ENCODE data around the gene DMRTA1.
A peak's percentile ranks its signal among the peaks of the same experiment; 100 is the strongest.

DMRTA1 gene

DNA sequence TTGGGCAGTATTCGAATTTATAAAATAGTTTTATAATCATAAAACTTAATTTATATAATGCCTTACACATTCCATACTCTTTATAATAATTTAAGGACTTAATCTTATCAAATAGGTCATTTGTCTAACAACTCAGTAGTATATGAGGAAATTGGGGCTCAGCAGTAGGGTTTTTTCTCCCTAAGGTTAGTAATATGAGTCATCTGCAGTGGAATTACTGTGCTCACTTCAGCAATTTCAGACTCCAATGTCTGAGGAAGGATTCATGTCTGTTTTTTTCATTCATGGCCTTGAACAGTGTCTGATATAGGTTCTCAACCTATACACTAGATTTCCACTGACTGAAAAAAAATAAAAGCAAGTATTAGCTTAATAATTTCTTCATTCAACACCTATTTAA is 7.4 kb downstream of the DMRTA1 start:
- DNase-seq (ENCODE audit: low spot score) (no peak), ATAC-seq (ENCODE audit: low read depth) (peak; percentile 35; the same call in 1 of the 3 replicates)
- Histone ChIP-seq H3K4me3 (ENCODE audit: severe bottlenecking) (no peak overlapping the region), H3K27me3 (ENCODE audit: insufficient read depth, poor library complexity, severe bottlenecking) (no peaks in the 10 kb centered on the region), H3K36me3 (ENCODE audit: low read depth) (no peaks in the 10 kb centered on the region), H3K9me3 (ENCODE audit: severe bottlenecking) (no peaks in the 10 kb centered on the region), H3K27ac (ENCODE audit: poor library complexity, severe bottlenecking) (no peak overlapping the region), H3K4me1 (ENCODE audit: insufficient read depth, poor library complexity, severe bottlenecking) (peaks cover 6% of the 10 kb centered on the region)
- TF ChIP-seq, protein P1, sequence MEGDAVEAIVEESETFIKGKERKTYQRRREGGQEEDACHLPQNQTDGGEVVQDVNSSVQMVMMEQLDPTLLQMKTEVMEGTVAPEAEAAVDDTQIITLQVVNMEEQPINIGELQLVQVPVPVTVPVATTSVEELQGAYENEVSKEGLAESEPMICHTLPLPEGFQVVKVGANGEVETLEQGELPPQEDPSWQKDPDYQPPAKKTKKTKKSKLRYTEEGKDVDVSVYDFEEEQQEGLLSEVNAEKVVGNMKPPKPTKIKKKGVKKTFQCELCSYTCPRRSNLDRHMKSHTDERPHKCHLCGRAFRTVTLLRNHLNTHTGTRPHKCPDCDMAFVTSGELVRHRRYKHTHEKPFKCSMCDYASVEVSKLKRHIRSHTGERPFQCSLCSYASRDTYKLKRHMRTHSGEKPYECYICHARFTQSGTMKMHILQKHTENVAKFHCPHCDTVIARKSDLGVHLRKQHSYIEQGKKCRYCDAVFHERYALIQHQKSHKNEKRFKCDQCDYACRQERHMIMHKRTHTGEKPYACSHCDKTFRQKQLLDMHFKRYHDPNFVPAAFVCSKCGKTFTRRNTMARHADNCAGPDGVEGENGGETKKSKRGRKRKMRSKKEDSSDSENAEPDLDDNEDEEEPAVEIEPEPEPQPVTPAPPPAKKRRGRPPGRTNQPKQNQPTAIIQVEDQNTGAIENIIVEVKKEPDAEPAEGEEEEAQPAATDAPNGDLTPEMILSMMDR (IDR thresholded peaks at IDR 0.05; ENCODE audit: poor library complexity, severe bottlenecking), result no peak

DNA sequence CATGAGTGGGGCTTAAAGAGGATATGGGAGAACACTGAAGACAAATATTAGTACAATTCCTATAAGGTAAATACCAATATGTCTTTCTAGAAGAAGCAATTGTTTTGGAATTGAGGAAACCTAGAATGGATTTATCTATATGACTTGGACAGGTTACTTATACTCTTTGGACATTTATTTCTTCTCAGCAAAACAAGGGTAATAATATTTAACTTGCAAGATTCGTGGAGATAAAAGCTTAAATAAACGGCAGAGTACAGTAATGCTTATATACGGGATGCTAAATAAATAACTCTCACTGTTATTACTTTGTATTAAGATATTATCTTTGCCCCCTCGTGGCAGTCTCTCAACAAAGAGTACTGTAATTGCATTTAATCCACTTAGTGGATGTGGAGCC is 8.6 kb downstream of the DMRTA1 start:
- no peak for DNase-seq (ENCODE audit: low spot score)
- no peak for ATAC-seq (ENCODE audit: low read depth)

DNA sequence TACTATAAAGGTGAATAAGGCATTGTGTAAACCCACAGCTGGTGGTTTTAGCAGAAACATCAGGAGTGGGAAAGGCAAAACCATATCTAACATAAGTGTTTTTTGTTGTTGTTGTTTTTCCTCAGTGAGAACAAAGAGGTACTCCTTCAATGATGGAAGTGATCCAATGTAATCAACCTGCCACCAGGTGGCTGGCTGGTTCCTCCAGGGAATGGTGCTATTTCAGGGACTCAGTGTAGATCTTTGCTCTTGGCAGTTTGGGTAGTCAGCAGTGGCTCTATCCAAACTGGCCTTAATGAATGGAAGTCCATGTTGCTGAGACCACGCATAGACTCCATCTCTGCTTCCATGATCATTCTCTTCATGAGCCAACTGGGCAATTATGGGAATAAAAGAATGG is 10.8 kb downstream of the DMRTA1 start:
- TF ChIP-seq, protein P1 (IDR thresholded peaks at IDR 0.05; ENCODE audit: poor library complexity, severe bottlenecking), result peak; percentile 11
- H3K27ac ChIP-seq (ENCODE audit: poor library complexity, severe bottlenecking), result no peak overlapping the region

More for the DNA sequence above, 8.6 kb downstream of the DMRTA1 start:
- H3K4me1 ChIP-seq (ENCODE audit: insufficient read depth, poor library complexity, severe bottlenecking), result no peaks in the 10 kb centered on the region
- no peaks in the 10 kb centered on the region for H3K36me3 ChIP-seq (ENCODE audit: low read depth)
- no peak overlapping the region for H3K27ac ChIP-seq (ENCODE audit: poor library complexity, severe bottlenecking)
- TF ChIP-seq, protein P1 (IDR thresholded peaks at IDR 0.05; ENCODE audit: poor library complexity, severe bottlenecking), result no peak
- H3K27me3 ChIP-seq (ENCODE audit: insufficient read depth, poor library complexity, severe bottlenecking), result no peaks in the 10 kb centered on the region
- no peaks in the 10 kb centered on the region for H3K9me3 ChIP-seq (ENCODE audit: severe bottlenecking)
- no peak overlapping the region for H3K4me3 ChIP-seq (ENCODE audit: severe bottlenecking)

DNA sequence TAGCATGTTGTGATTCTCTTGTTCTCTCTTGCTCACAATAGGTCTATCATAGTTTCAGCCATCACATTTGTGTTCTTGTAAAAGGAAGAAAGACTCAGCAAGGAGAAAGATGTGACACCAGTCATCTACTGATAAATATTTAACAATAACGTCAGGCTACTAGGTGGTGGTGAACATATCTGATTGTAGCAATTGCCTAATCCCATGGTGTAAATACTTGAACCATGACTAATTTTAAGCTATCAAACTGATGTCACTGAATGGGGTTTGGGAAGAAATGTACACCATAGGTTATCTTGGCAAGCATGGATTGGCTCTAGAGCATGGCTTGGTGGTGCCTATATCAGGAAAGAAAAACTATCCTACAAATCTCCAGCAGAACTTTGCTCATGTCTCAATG is 16.6 kb downstream of the DMRTA1 start:
- H3K27ac ChIP-seq (ENCODE audit: poor library complexity, severe bottlenecking), result no peak overlapping the region
- no peaks in the 10 kb centered on the region for H3K27me3 ChIP-seq (ENCODE audit: insufficient read depth, poor library complexity, severe bottlenecking)
- H3K4me3 ChIP-seq (ENCODE audit: severe bottlenecking), result no peak overlapping the region
- H3K4me1 ChIP-seq (ENCODE audit: insufficient read depth, poor library complexity, severe bottlenecking), result no peaks in the 10 kb centered on the region
- H3K36me3 ChIP-seq (ENCODE audit: low read depth), result no peaks in the 10 kb centered on the region
- no peaks in the 10 kb centered on the region for H3K9me3 ChIP-seq (ENCODE audit: severe bottlenecking)
- TF ChIP-seq, protein P1 (IDR thresholded peaks at IDR 0.05; ENCODE audit: poor library complexity, severe bottlenecking), result no peak
- no peak for DNase-seq (ENCODE audit: low spot score)
- ATAC-seq (ENCODE audit: low read depth), result 0 out of 3 replicates have a peak, but pooled peaks have one; percentile 19

More for the DNA sequence above, 10.8 kb downstream of the DMRTA1 start:
- Histone ChIP-seq H3K27me3 (ENCODE audit: insufficient read depth, poor library complexity, severe bottlenecking) (no peaks in the 10 kb centered on the region), H3K9me3 (ENCODE audit: severe bottlenecking) (no peaks in the 10 kb centered on the region), H3K4me3 (ENCODE audit: severe bottlenecking) (no peak overlapping the region), H3K4me1 (ENCODE audit: insufficient read depth, poor library complexity, severe bottlenecking) (no peaks in the 10 kb centered on the region), H3K36me3 (ENCODE audit: low read depth) (no peaks in the 10 kb centered on the region)
- DNase-seq (ENCODE audit: low spot score) (no peak), ATAC-seq (ENCODE audit: low read depth) (no peak)

DNA sequence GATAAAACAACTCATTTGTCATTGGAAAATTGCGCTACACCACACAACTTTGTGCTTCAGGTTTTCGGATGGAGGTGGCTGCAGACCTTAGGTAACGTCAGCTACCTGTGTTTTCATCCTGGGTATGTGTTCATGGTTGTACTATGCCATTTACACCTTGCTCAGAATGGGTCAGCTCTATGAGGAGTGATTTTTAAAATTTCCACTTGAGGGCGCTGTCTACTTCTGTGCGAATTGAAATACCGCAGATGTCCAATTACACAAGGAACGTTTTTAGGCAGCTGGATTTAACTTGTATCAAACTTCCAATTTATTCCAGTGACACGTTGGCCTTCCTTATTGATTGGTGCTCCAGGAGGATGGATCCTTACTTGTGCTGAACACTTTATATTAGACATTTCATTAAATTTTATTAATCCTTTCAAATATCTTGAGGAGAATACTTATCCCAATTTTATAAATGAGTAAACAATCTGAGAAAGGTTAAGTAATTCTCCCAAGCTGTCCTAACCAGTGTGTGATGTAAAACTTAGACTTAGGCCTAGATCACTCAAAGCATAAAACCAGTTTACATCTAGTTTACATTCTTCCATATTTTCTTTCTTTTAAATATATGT is 23.4 kb downstream of the DMRTA1 start:
- Histone ChIP-seq H3K27me3 (ENCODE audit: insufficient read depth, poor library complexity, severe bottlenecking) (no peaks in the 10 kb centered on the region), H3K36me3 (ENCODE audit: low read depth) (no peaks in the 10 kb centered on the region), H3K9me3 (ENCODE audit: severe bottlenecking) (no peaks in the 10 kb centered on the region), H3K4me3 (ENCODE audit: severe bottlenecking) (no peak overlapping the region), H3K27ac (ENCODE audit: poor library complexity, severe bottlenecking) (no peak overlapping the region), H3K4me1 (ENCODE audit: insufficient read depth, poor library complexity, severe bottlenecking) (no peaks in the 10 kb centered on the region)
- DNase-seq (ENCODE audit: low spot score) (no peak), ATAC-seq (ENCODE audit: low read depth) (peak; percentile 79)
- TF ChIP-seq, protein P1 (IDR thresholded peaks at IDR 0.05; ENCODE audit: poor library complexity, severe bottlenecking), result peak; percentile 91
